Stimulated activated memory B cell treated with anti-CD40 and anti-IgM and Interleukin-4, amounts not matched to agents 10 μg/mL and 1 μg/mL and 100 μg/mL, for 72 hours (primary cell): Measurements from ENCODE around the gene FOXQ1.

Experiments used
- ATAC-seq: fragments of 150-1000 bp; cut with Tn5 transposase; 2 replicates; pipeline ENCODE4 v1.10.0; 2021
- H3K27ac Mint-ChIP-seq: one replicate; pipeline ENCODE4 v1.8.0; 2022; ENCODE audit warnings: mild to moderate bottlenecking, mixed read lengths
- H3K27me3 Mint-ChIP-seq: one replicate; pipeline ENCODE4 v1.8.0; 2022; ENCODE audit warnings: mixed read lengths
- H3K36me3 Mint-ChIP-seq: one replicate; pipeline ENCODE4 v1.8.0; 2022; ENCODE audit warnings: mixed read lengths
- H3K4me1 Mint-ChIP-seq: one replicate; pipeline ENCODE4 v1.8.0; 2022; ENCODE audit warnings: mixed read lengths
- H3K4me3 Mint-ChIP-seq: one replicate; pipeline ENCODE4 v1.8.0; 2022; ENCODE audit warnings: mild to moderate bottlenecking, moderate library complexity, mixed read lengths
- H3K9me3 Mint-ChIP-seq: one replicate; pipeline ENCODE4 v1.8.0; 2022; ENCODE audit warnings: mixed read lengths

FOXQ1 gene

DNA sequence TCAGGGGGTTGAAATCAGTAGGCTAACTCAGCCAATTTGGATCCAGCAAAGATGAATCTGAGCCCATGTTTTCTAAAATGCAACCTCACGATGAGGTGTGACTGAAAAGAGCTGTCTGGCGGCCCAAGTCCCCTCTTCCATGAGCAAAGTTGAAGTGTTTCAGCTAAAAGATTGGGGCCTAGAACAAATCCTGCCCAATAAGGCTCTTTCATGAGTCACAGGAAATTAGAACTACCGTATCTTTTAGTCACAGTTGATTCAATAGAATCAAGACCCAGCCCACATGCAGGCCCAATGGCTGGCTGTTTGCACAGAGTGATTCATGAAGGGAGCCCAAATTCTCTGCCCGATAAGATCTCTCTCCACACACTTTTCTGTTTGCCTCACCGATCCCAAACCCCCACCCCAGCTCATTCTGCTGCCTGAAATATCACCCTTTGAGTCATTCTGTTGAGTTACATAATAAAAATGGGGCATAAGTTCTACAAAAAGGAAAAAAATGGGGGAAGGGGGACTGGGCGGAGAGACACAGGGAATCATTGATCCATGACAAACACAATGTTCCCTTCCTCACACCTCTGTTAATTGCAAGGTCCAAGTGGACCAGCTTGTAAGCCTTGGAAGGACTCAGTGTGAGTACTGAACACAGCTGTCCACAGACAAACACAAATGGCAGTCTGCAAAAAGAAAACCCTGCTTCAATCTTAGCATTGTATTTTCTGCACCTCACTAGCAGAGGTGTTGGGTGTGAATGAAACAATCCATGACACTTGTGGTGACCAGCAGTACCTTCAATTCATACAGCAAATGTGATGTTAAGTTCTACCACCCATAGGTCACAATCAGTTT is 13.8 kb downstream of the FOXQ1 start:
- Mint-ChIP-seq H3K27ac (no peak overlapping the region), H3K4me1 (no peaks in the 10 kb centered on the region), H3K4me3 (no peak overlapping the region), H3K36me3 (no peaks in the 10 kb centered on the region), H3K9me3 (peaks cover 3% of the 10 kb centered on the region), H3K27me3 (peaks cover 33% of the 10 kb centered on the region)
- ATAC-seq, result no peak

DNA sequence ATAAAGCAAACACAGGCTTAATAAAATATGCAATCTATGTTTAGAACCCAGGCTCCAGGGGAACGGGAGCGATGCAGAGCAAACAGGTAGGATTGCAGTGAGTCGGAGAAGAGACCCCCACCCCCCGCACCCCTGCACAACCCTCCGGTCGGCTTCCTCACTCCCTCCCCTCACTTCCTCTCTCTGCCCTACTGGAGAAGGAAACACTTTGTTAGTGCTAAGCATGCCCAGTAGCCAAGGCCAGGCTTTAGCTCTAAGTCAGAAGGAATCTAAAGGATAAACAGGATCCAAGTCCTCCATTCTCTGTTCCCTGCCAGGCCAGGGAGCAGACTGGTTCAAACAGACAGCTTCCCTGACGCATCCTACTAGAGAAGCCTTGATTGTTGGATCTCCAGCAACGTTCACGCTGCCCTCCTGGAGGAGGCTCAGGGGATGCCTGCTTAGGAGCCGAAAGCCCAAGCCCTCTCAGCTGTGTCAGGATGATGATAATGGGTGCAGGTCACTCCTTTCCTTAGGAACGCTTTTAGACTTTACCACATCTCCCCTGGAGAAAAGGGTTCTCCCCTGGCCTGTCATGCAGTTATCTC is 14.7 kb downstream of the FOXQ1 start:
- Mint-ChIP-seq H3K36me3 (no peaks in the 10 kb centered on the region), H3K27ac (no peak overlapping the region), H3K9me3 (peaks cover 3% of the 10 kb centered on the region), H3K4me1 (no peaks in the 10 kb centered on the region), H3K27me3 (peaks cover 33% of the 10 kb centered on the region), H3K4me3 (no peak overlapping the region)
- no peak for ATAC-seq

DNA sequence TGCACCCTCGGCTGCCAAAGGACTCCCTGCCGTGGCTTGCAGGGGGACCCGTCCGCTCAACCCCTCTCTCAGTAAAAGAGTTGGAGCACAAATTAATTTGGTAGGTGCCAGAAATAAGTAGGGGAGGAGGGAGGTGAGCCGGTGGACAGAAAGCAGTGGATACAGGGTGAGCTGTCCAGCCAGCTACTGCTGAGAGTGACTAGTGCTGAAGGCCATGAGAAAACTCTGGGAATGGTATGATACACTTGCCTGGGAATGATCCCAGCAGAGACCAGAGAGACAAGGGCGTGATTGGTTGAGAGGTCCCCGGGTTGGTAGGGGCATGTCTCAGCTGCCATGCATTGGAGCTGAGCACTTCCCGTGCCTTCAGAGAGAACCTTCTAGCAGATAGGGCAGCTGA is 15.7 kb downstream of the FOXQ1 start:
- Mint-ChIP-seq H3K9me3 (peaks cover 3% of the 10 kb centered on the region), H3K27me3 (peaks cover 38% of the 10 kb centered on the region), H3K4me1 (no peaks in the 10 kb centered on the region), H3K27ac (no peak overlapping the region), H3K4me3 (no peak overlapping the region), H3K36me3 (no peaks in the 10 kb centered on the region)
- no peak for ATAC-seq

- H3K4me1 Mint-ChIP-seq, result no peaks in the 10 kb centered on the region
- ATAC-seq, result no peak
- no peaks in the 10 kb centered on the region for H3K36me3 Mint-ChIP-seq
- peaks cover 3% of the 10 kb centered on the region for H3K9me3 Mint-ChIP-seq
- H3K27ac Mint-ChIP-seq, result no peak overlapping the region
- H3K27me3 Mint-ChIP-seq, result peaks cover 44% of the 10 kb centered on the region
- no peak overlapping the region for H3K4me3 Mint-ChIP-seq
Measured at GRCh38 chr6:1328129-1328800, 16.4 kb downstream of the FOXQ1 start.

- H3K4me1 Mint-ChIP-seq, result no peaks in the 10 kb centered on the region
- H3K27ac Mint-ChIP-seq, result no peak overlapping the region
- ATAC-seq, result no peak
- no peak overlapping the region for H3K4me3 Mint-ChIP-seq
- H3K27me3 Mint-ChIP-seq, result peaks cover 33% of the 10 kb centered on the region
- H3K9me3 Mint-ChIP-seq, result peaks cover 3% of the 10 kb centered on the region
- no peaks in the 10 kb centered on the region for H3K36me3 Mint-ChIP-seq
Measured at GRCh38 chr6:1329708-1330107, 17.8 kb downstream of the FOXQ1 start.

GRCh38 chr6:1334684-1335083 is 22.8 kb downstream of the FOXQ1 start:
- Mint-ChIP-seq H3K36me3 (no peaks in the 10 kb centered on the region), H3K4me3 (no peak overlapping the region), H3K4me1 (no peaks in the 10 kb centered on the region), H3K27me3 (peaks cover 33% of the 10 kb centered on the region), H3K9me3 (no peaks in the 10 kb centered on the region), H3K27ac (no peak overlapping the region)
- no peak for ATAC-seq

GRCh38 chr6:1335367-1336037 is 23.6 kb downstream of the FOXQ1 start:
- Mint-ChIP-seq H3K27ac (no peak overlapping the region), H3K9me3 (no peaks in the 10 kb centered on the region), H3K27me3 (peaks cover 33% of the 10 kb centered on the region), H3K4me1 (no peaks in the 10 kb centered on the region), H3K36me3 (no peaks in the 10 kb centered on the region), H3K4me3 (no peak overlapping the region)
- ATAC-seq, result no peak

DNA sequence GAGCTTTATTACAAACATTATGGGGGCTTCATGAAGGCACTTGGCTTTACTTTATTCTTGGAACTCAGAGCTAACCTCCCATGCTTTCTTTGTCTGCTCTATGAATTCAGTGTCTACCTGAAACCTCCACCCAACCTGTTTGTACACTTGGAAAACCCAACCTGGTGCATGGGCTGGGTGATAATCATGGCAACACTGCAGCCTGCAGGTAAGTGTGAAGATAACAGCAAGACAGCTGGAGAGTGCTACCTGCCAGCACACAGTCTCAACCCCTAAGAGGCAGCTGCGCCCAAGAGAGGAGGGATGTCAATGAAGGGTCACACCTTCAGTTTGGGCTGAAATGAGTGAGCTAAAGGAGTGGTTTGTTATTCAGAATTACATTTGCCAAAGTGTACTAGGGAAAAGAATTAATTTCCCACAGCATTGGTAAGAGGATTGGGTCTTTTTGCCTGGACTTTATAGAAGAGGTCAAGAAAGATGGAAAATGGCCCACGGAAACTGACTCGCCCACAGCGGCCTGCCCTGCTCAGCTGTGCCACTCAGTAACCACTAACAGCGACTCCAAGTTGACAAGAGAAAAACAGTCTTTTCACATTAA is 24.4 kb downstream of the FOXQ1 start:
- no peak for ATAC-seq
- Mint-ChIP-seq H3K9me3 (no peaks in the 10 kb centered on the region), H3K4me3 (no peak overlapping the region), H3K4me1 (no peaks in the 10 kb centered on the region), H3K27me3 (peaks cover 39% of the 10 kb centered on the region), H3K27ac (no peak overlapping the region), H3K36me3 (no peaks in the 10 kb centered on the region)

- H3K27me3 Mint-ChIP-seq, result peaks cover 44% of the 10 kb centered on the region
- no peaks in the 10 kb centered on the region for H3K36me3 Mint-ChIP-seq
- no peak overlapping the region for H3K27ac Mint-ChIP-seq
- ATAC-seq, result no peak
- H3K4me1 Mint-ChIP-seq, result no peaks in the 10 kb centered on the region
- H3K4me3 Mint-ChIP-seq, result no peak overlapping the region
- peaks cover 4% of the 10 kb centered on the region for H3K9me3 Mint-ChIP-seq
Measured at GRCh38 chr6:1337791-1338190, 25.9 kb downstream of the FOXQ1 start.

- ATAC-seq, result no peak
- H3K27ac Mint-ChIP-seq, result no peak overlapping the region
- no peak overlapping the region for H3K4me3 Mint-ChIP-seq
- H3K4me1 Mint-ChIP-seq, result no peaks in the 10 kb centered on the region
- H3K27me3 Mint-ChIP-seq, result peaks cover 51% of the 10 kb centered on the region
- peaks cover 29% of the 10 kb centered on the region for H3K9me3 Mint-ChIP-seq
- H3K36me3 Mint-ChIP-seq, result no peaks in the 10 kb centered on the region
Measured at GRCh38 chr6:1346101-1346500, 34.2 kb downstream of the FOXQ1 start.

DNA sequence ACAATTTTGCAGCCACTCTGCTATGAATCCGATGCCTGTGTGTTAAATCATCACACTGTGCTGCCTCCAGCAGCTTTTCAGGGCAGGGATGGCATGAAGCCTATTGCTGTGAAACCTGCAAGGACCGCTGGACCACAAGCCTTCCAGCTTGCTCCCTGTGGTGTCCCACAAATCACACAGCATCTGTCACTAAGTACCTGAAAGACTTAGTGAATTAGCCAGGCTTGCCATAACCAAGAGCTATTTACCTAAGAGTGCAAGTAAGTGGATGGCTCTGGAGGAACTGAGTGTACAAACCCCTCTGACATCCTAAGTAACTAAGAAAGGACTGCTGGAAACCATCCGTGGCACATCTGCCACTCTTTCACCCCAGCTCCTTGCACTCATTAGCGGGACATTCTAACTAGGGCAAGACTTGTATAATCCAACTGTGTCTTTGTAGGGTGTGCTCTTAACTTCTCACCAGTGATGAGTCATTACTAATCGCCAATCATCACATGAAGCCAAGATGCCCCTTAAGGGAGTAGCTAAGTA is 34.7 kb downstream of the FOXQ1 start:
- H3K27ac Mint-ChIP-seq, result no peak overlapping the region
- H3K36me3 Mint-ChIP-seq, result no peaks in the 10 kb centered on the region
- no peak for ATAC-seq
- peaks cover 34% of the 10 kb centered on the region for H3K9me3 Mint-ChIP-seq
- no peaks in the 10 kb centered on the region for H3K4me1 Mint-ChIP-seq
- H3K27me3 Mint-ChIP-seq, result peaks cover 50% of the 10 kb centered on the region
- H3K4me3 Mint-ChIP-seq, result no peak overlapping the region

- ATAC-seq, result no peak
- Mint-ChIP-seq H3K27me3 (peaks cover 50% of the 10 kb centered on the region), H3K27ac (no peak overlapping the region), H3K4me3 (no peak overlapping the region), H3K4me1 (no peaks in the 10 kb centered on the region), H3K9me3 (peaks cover 34% of the 10 kb centered on the region), H3K36me3 (no peaks in the 10 kb centered on the region)
Measured at GRCh38 chr6:1347161-1347560, 35.3 kb downstream of the FOXQ1 start.

DNA sequence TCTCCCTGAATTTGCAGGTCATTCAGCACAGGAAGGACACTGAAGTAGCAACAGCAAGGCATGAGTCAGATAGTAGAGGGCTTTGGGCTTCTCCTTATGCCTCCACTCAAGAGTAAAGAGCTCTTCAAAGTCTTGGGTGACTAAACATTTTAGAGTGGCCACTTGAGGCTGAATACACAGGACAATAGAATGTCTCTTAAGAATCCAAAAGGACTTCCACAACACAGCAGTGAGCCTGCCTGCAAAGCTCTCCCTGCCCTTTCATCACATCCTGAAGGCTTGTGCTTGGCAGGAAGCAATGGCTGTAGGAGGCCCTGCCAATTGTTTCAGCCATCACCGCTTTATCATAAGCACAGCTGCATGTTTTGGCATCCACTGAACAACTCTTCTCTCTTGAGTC is 36.8 kb downstream of the FOXQ1 start:
- H3K4me3 Mint-ChIP-seq, result no peak overlapping the region
- H3K27ac Mint-ChIP-seq, result no peak overlapping the region
- no peaks in the 10 kb centered on the region for H3K4me1 Mint-ChIP-seq
- ATAC-seq, result no peak
- peaks cover 28% of the 10 kb centered on the region for H3K9me3 Mint-ChIP-seq
- H3K36me3 Mint-ChIP-seq, result no peaks in the 10 kb centered on the region
- peaks cover 59% of the 10 kb centered on the region for H3K27me3 Mint-ChIP-seq

DNA sequence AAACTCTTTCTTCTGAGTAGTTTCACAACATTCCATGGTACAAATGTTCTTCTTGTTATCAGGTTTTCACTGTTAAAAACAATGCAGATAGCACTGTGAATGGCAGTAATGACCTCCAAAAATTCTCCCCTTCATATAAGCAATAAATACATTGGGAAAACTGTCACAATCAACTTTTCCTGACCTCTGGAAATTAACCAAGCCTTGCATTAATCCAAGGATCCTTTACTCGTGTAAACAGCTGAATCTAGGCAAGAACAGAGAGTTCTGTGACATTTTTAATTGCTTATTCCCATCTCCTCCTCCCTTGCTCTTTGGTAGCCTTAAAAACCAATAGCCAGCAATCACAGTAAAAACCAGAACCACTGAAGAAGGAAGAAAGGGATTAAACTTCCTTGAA is 37.8 kb downstream of the FOXQ1 start:
- Mint-ChIP-seq H3K4me1 (no peaks in the 10 kb centered on the region), H3K4me3 (no peak overlapping the region), H3K36me3 (no peaks in the 10 kb centered on the region), H3K9me3 (peaks cover 23% of the 10 kb centered on the region), H3K27ac (no peak overlapping the region), H3K27me3 (peaks cover 57% of the 10 kb centered on the region)
- ATAC-seq, result no peak
